Measurements from ENCODE around the gene SLC52A1.
"Not testable (repeated sequence)": the region's sequence is repeated elsewhere in the genome, so short reads cannot be mapped to it uniquely, and the experiment has no call there.

SLC52A1 gene

DNA sequence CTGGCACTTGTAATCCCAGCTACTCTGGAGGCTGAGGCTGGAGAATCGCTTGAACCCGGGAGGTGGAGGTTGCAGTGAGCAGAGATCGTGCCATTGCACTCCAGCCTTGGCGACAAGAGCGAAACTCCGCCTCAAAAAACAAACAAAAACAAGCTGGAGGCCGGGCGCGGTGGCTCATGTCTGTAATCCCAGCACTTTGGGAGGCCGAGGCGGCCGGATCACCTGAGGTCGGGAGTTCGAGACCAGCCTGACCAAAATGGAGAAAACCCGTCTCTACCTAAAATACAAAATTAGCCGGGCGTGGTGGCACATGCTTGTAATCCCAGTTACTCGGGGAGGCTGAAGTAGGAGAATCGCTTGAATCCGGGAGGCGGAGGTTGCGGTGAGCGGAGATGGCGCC, 42.0 kb upstream of the SLC52A1 start:
- H3K4me1 ChIP-seq (ENCODE audit: control insufficient read depth in 2 of 2, insufficient read depth in 1 of 2, low read depth in 1 of 2, low read length in 2 of 2); H3K14ac ChIP-seq (ENCODE audit: low read length); H3K79me1 ChIP-seq (ENCODE audit: low read depth, low read length); H4K91ac ChIP-seq (ENCODE audit: low read depth, low read length, poor library complexity); H2BK12ac ChIP-seq (ENCODE audit: low read length); H2AK5ac ChIP-seq (ENCODE audit: low read depth, low read length); H3K9ac ChIP-seq (ENCODE audit: low read depth, low read length, poor library complexity); H3K27ac ChIP-seq (replicated peaks; ENCODE audit: low read length); H3K36me3 ChIP-seq (replicated peaks in 1 of 2; ENCODE audit: control insufficient read depth in 2 of 2, insufficient read depth in 2 of 2, low read length in 2 of 2); H2BK5ac ChIP-seq (ENCODE audit: low read length); H2BK15ac ChIP-seq (ENCODE audit: low read length); H2AFZ ChIP-seq (ENCODE audit: low read length); H3K4me3 ChIP-seq (ENCODE audit: low read length in 2 of 2); H4K8ac ChIP-seq (ENCODE audit: low read depth, low read length); H2BK120ac ChIP-seq (ENCODE audit: low read depth, low read length); H3K4ac ChIP-seq (ENCODE audit: low read length); H3K23ac ChIP-seq (ENCODE audit: low read depth, low read length, poor library complexity); H3K4me2 ChIP-seq (ENCODE audit: insufficient read depth, low read length, poor library complexity, severe bottlenecking); DNase-seq (ENCODE audit: low spot score); H3K18ac ChIP-seq (ENCODE audit: low read length): not testable (repeated sequence)
- WGBS, 2 donors (ENCODE audit: extremely low coverage in 2 of 2, insufficient read length in 2 of 2, insufficient replicate concordance in 1 of 2) = no CpG with 5 or more reads among the region's 24 CpGs
- H3K9me3 ChIP-seq (replicated peaks in 1 of 2; ENCODE audit: control insufficient read depth in 2 of 2, insufficient read depth in 1 of 2, low read depth in 1 of 2, low read length in 2 of 2) = peaks cover 4 to 15% of the 10 kb centered on the region in 2 donors
- peaks cover 0 to 11% (median 0%) of the 10 kb centered on the region in 3 experiments for H3K27me3 ChIP-seq (ENCODE audit: control insufficient read depth in 3 of 3, insufficient read depth in 3 of 3, low read depth in 1 of 3, low read length in 3 of 3)

DNA sequence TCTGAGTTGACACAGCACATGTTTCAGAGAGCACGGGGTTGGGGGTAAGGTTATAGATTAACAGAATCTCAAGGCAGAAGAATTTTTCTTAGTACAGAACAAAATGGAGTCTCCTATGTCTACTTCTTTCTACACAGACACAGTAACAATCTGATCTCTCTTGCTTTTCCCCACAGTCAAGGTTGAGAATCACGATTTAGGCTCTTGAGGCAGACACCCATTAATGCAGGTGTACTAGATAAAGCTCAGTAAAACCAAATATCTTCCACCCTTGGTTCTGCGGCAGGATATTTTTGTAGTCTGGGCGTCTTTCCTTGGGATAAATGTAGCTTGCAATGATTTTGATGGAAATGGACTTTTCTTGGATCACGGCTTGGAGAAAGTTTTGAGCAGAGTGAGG, 40.2 kb upstream of the SLC52A1 start:
- not testable (repeated sequence) for DNase-seq (ENCODE audit: low spot score); H3K14ac ChIP-seq (ENCODE audit: low read length); H2AK5ac ChIP-seq (ENCODE audit: low read depth, low read length); H3K9ac ChIP-seq (ENCODE audit: low read depth, low read length, poor library complexity); H3K4ac ChIP-seq (ENCODE audit: low read length); H3K23ac ChIP-seq (ENCODE audit: low read depth, low read length, poor library complexity); H3K18ac ChIP-seq (ENCODE audit: low read length); H2BK5ac ChIP-seq (ENCODE audit: low read length); H3K27ac ChIP-seq (replicated peaks; ENCODE audit: low read length); H3K4me1 ChIP-seq (ENCODE audit: control insufficient read depth in 2 of 2, insufficient read depth in 1 of 2, low read depth in 1 of 2, low read length in 2 of 2); H3K36me3 ChIP-seq (replicated peaks in 1 of 2; ENCODE audit: control insufficient read depth in 2 of 2, insufficient read depth in 2 of 2, low read length in 2 of 2); H3K4me2 ChIP-seq (ENCODE audit: insufficient read depth, low read length, poor library complexity, severe bottlenecking); H2BK15ac ChIP-seq (ENCODE audit: low read length); H3K4me3 ChIP-seq (ENCODE audit: low read length in 2 of 2); H3K79me1 ChIP-seq (ENCODE audit: low read depth, low read length); H2BK12ac ChIP-seq (ENCODE audit: low read length); H2BK120ac ChIP-seq (ENCODE audit: low read depth, low read length); H4K91ac ChIP-seq (ENCODE audit: low read depth, low read length, poor library complexity); H4K8ac ChIP-seq (ENCODE audit: low read depth, low read length)
- Histone ChIP-seq H2AFZ (ENCODE audit: low read length) (peak overlapping the region; percentile 45), H3K27me3 (ENCODE audit: control insufficient read depth in 3 of 3, insufficient read depth in 3 of 3, low read depth in 1 of 3, low read length in 3 of 3) (peaks cover 0 to 11% (median 0%) of the 10 kb centered on the region in 3 experiments), H3K9me3 (replicated peaks in 1 of 2; ENCODE audit: control insufficient read depth in 2 of 2, insufficient read depth in 1 of 2, low read depth in 1 of 2, low read length in 2 of 2) (peaks cover 4 to 15% of the 10 kb centered on the region in 2 donors)
- no CpG with 5 or more reads among the region's 5 CpGs for WGBS, 2 donors (ENCODE audit: extremely low coverage in 2 of 2, insufficient read length in 2 of 2, insufficient replicate concordance in 1 of 2)

DNA sequence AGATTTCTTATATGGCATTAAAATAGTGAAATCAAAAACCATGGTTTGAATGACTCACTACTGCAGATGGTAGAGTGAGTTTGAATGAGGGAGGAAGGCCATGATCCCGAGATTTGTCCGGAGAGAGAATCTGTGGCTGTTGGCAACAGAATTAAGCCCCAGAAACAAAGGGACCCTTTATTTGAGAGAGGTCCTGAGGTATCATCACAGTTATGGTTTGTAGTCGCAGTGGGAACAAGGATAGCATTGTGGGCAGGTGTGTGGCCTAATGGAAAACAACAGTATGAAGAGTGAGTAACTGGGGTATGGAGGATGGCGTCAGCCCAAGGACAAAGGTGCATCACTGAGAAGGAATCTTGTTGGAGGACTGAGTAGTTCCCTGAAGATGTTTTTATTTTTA, 34.5 kb upstream of the SLC52A1 start:
- Histone ChIP-seq H2BK15ac (ENCODE audit: low read length) (no peak overlapping the region), H3K9me3 (replicated peaks in 1 of 2; ENCODE audit: control insufficient read depth in 2 of 2, insufficient read depth in 1 of 2, low read depth in 1 of 2, low read length in 2 of 2) (no peaks in the 10 kb centered on the region), H2AFZ (ENCODE audit: low read length) (no peak overlapping the region), H3K79me1 (ENCODE audit: low read depth, low read length) (no peaks in the 10 kb centered on the region), H3K4me1 (ENCODE audit: control insufficient read depth in 2 of 2, insufficient read depth in 1 of 2, low read depth in 1 of 2, low read length in 2 of 2) (no peaks in the 10 kb centered on the region), H2BK5ac (ENCODE audit: low read length) (no peak overlapping the region), H4K8ac (ENCODE audit: low read depth, low read length) (no peak overlapping the region), H2BK120ac (ENCODE audit: low read depth, low read length) (no peak overlapping the region), H3K27ac (replicated peaks; ENCODE audit: low read length) (no peak overlapping the region), H3K36me3 (replicated peaks in 1 of 2; ENCODE audit: control insufficient read depth in 2 of 2, insufficient read depth in 2 of 2, low read length in 2 of 2) (no peaks in the 10 kb centered on the region), H3K4ac (ENCODE audit: low read length) (no peak overlapping the region), H3K18ac (ENCODE audit: low read length) (no peak overlapping the region), H3K27me3 (ENCODE audit: control insufficient read depth in 3 of 3, insufficient read depth in 3 of 3, low read depth in 1 of 3, low read length in 3 of 3) (no peaks in the 10 kb centered on the region), H4K91ac (ENCODE audit: low read depth, low read length, poor library complexity) (no peak overlapping the region), H3K4me3 (ENCODE audit: low read length in 2 of 2) (no peak overlapping the region), H3K9ac (ENCODE audit: low read depth, low read length, poor library complexity) (no peak overlapping the region), H3K4me2 (ENCODE audit: insufficient read depth, low read length, poor library complexity, severe bottlenecking) (no peak overlapping the region), H3K14ac (ENCODE audit: low read length) (no peak overlapping the region), H2AK5ac (ENCODE audit: low read depth, low read length) (no peak overlapping the region), H3K23ac (ENCODE audit: low read depth, low read length, poor library complexity) (no peak overlapping the region), H2BK12ac (ENCODE audit: low read length) (no peak overlapping the region)
- WGBS, 2 donors (ENCODE audit: extremely low coverage in 2 of 2, insufficient read length in 2 of 2, insufficient replicate concordance in 1 of 2) = no CpG with 5 or more reads among the region's 4 CpGs
- no peak for DNase-seq (ENCODE audit: low spot score)

DNA sequence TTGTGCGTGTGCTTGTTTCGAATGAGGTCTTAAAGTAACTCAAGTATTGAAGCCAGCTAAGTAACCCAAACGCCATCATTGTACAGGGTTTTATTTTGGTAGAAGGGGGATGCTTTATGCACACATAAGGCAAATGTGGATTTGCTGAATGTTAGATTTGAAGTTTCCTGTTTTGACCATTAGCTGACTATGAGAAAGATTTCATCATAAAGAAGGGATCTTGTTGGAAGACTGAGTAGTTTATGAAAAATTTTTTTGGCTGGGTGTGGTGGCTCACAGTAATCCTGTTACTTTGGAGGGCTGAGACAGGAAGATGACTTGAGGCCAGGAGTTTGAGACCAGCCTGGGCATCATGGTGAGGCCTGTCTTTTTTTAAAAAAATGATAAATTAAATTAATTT, 33.0 kb upstream of the SLC52A1 start:
- H3K79me1 ChIP-seq (ENCODE audit: low read depth, low read length) = no peaks in the 10 kb centered on the region
- no peak overlapping the region for H3K4me2 ChIP-seq (ENCODE audit: insufficient read depth, low read length, poor library complexity, severe bottlenecking)
- H2BK12ac ChIP-seq (ENCODE audit: low read length) = no peak overlapping the region
- no peak overlapping the region for H3K23ac ChIP-seq (ENCODE audit: low read depth, low read length, poor library complexity)
- H2BK15ac ChIP-seq (ENCODE audit: low read length) = no peak overlapping the region
- no peaks in the 10 kb centered on the region for H3K36me3 ChIP-seq (replicated peaks in 1 of 2; ENCODE audit: control insufficient read depth in 2 of 2, insufficient read depth in 2 of 2, low read length in 2 of 2)
- no peak for DNase-seq (ENCODE audit: low spot score)
- no CpG with 5 or more reads among the region's 3 CpGs for WGBS, 2 donors (ENCODE audit: extremely low coverage in 2 of 2, insufficient read length in 2 of 2, insufficient replicate concordance in 1 of 2)
- no peak overlapping the region for H2AK5ac ChIP-seq (ENCODE audit: low read depth, low read length)
- no peak overlapping the region for H3K27ac ChIP-seq (replicated peaks; ENCODE audit: low read length)
- H3K14ac ChIP-seq (ENCODE audit: low read length) = no peak overlapping the region
- H4K91ac ChIP-seq (ENCODE audit: low read depth, low read length, poor library complexity) = no peak overlapping the region
- H2BK5ac ChIP-seq (ENCODE audit: low read length) = no peak overlapping the region
- no peaks in the 10 kb centered on the region for H3K4me1 ChIP-seq (ENCODE audit: control insufficient read depth in 2 of 2, insufficient read depth in 1 of 2, low read depth in 1 of 2, low read length in 2 of 2)
- H3K4me3 ChIP-seq (ENCODE audit: low read length in 2 of 2) = no peak overlapping the region
- H3K4ac ChIP-seq (ENCODE audit: low read length) = no peak overlapping the region
- no peaks in the 10 kb centered on the region for H3K27me3 ChIP-seq (ENCODE audit: control insufficient read depth in 3 of 3, insufficient read depth in 3 of 3, low read depth in 1 of 3, low read length in 3 of 3)
- no peak overlapping the region for H2AFZ ChIP-seq (ENCODE audit: low read length)
- no peak overlapping the region for H3K18ac ChIP-seq (ENCODE audit: low read length)
- no peak overlapping the region for H3K9ac ChIP-seq (ENCODE audit: low read depth, low read length, poor library complexity)
- H3K9me3 ChIP-seq (replicated peaks in 1 of 2; ENCODE audit: control insufficient read depth in 2 of 2, insufficient read depth in 1 of 2, low read depth in 1 of 2, low read length in 2 of 2) = no peaks in the 10 kb centered on the region
- no peak overlapping the region for H2BK120ac ChIP-seq (ENCODE audit: low read depth, low read length)
- H4K8ac ChIP-seq (ENCODE audit: low read depth, low read length) = no peak overlapping the region

Measured in neuronal stem cell (in vitro differentiated cells).